HG03565 (cell line): ENCODE results near the gene RAD51C.
"Not testable (repeated sequence)": the region's sequence is repeated elsewhere in the genome, so short reads cannot be mapped to it uniquely, and the experiment has no call there.

Experiments used
- ATAC-seq: cut with Tn5 transposase; IDR thresholded peaks from one replicate; pipeline ENCODE4 v1.9.1; 2021; ENCODE audit warnings: mild to moderate bottlenecking, moderate library complexity; ENCODE audit not compliant: unreplicated experiment

The RAD51C gene

DNA sequence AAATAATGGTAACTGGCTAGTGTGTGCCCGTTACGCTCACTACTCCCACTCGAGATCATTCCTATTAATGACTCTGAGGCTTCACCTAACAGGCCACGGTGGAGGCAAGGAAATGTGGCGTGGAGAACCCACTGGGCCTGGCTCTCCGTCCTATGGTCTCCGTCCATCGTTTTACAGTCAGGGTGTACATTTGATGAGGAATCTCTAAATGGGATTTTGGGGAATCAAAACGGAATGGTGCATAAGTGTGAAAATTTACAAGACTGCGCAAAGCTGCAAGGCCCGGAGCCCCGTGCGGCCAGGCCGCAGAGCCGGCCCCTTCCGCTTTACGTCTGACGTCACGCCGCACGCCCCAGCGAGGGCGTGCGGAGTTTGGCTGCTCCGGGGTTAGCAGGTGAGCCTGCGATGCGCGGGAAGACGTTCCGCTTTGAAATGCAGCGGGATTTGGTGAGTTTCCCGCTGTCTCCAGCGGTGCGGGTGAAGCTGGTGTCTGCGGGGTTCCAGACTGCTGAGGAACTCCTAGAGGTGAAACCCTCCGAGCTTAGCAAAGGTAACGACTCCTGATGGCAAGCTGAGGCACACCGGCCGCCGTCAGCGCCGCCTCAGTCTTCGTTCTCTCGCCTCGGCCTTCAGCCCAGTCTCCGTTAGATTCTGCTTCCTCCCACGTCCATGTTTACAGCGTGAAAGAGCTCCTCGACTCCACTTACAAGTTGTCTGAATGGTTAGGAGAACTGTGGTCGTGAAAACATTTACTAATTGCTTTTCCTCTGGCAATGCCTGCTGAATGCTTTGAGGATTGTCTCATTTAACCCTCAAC is at the start of gene RAD51C:
TSS of gene RAD51C (plus strand) at position 364 of the 817 bp plus-strand sequence. CDS start at position 406, 42 bp downstream.
- ATAC-seq: peak; percentile 92

DNA sequence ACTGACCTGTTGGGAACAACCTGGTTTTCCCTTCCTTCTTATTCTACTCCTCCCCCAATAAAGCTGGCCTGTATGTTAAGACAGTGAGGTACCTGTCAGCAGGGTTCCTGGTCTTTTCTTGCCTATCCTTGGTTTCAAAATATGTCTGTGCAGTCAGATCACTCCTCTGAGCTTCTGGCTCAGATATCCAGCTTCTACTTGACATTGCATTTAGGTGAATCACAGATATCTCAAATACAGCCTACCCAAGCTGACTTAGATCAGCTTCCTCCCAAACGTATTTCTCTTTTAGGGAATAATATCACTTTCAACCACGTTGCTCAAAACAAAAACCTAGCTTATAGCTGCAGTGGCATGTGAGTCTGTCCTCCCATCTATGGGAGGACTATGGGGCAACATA is 49.3 kb upstream of the RAD51C start:
- no peak for ATAC-seq

GRCh38 chr17:58648236-58648635 is 44.2 kb upstream of the RAD51C start:
- no peak for ATAC-seq

GRCh38 chr17:58657962-58658803 is 34.2 kb upstream of the RAD51C start:
- ATAC-seq: not testable (repeated sequence)

DNA sequence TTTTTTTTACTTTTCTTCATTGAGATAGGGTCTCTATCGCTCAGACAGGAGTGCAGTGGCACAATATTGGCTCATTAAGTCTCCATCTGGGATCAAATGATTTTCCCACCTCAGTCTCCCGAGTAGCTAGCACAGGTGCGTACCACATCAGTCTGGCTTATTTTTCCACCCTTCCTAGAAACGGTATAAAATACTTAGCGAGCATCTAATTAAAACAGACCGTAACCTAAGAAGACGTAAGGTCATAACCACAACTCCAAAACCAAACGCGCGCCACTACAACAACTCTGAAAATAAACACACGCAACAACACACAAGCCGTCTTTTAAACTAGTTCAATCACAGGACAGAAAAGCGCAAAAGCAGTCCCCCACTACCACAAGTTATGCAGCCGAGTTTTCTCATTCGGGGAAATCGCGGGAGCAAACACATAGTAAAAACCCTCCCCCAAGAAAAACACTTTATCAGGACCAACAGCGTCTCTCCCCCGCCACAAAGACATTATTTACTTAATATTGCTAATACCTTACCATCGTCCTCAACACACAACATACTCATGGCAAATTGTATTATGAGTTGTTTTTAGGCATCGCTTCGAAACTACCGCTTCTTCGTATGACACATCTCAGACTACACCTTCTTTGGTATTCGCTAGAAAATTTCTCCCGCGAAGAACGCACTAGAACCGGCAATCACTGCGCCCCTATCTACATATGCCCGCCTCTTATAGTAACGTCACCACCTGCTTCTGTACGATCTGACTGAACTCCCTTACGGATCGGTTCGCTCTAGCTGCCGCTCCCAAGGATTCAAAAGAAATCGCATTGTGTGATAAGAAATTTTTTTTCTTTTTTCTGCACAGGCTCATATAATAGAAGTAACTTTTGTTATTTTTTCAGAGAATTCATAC is 33.3 kb upstream of the RAD51C start:
- peak; percentile 70 for ATAC-seq

DNA sequence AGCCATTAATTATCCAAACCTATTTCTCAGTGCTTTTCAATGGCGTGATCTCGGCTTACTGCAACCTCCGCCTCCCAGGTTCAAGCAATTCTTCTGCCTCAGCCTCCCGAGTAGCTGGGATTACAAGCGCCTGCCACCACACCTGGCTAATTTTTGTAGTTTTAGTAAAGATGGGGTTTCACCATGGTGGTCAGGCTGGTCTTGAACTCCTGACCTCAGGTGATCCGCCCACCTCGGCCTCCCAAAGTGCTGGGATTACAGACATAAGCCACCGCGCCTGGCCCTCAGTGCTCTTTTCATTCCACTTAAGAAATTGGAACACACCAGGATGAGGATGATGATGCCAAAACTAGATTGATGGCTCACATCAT is 32.7 kb upstream of the RAD51C start:
- not testable (repeated sequence) for ATAC-seq

DNA sequence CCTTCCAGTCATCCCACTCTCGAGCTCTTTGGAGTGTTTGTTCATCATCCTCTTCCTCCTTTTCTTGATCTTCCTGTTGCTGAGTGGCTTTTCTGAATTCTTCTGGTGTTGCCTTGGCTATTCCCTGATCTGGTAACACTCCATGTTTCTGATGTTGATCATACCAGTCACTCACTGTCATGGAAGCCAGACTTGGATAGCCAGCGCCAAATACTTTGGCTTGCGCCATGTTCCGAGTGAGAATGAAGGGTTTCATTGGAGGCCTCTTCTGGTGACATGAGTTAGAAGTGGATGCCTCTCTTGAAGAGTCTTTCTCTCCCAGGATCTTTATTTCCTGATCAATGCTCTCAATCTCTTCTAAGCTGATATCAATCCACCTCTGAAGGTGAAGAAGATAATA is 31.8 kb upstream of the RAD51C start:
- ATAC-seq: no peak

- ATAC-seq: no peak
Observed at GRCh38 chr17:58661499-58661898, 30.9 kb upstream of the RAD51C start.

DNA sequence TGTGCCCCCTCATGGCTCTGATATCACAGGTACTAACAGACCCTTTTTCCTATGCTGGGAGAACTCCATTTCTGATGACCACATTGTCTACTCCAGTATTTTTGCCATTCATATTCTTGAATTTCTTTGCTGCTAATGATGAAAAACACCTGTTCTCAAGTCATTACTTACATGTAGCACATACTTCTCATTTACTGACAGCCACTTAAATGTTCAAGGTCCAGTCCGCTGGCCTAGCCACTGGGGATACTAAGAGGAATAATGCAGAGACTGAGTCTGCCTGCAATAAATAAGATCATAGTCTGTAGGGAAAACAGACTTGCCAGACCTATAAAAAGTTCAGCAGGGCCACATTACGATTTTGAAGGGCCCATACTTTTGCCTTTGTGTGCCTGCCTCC is 28.1 kb upstream of the RAD51C start:
- ATAC-seq: no peak

DNA sequence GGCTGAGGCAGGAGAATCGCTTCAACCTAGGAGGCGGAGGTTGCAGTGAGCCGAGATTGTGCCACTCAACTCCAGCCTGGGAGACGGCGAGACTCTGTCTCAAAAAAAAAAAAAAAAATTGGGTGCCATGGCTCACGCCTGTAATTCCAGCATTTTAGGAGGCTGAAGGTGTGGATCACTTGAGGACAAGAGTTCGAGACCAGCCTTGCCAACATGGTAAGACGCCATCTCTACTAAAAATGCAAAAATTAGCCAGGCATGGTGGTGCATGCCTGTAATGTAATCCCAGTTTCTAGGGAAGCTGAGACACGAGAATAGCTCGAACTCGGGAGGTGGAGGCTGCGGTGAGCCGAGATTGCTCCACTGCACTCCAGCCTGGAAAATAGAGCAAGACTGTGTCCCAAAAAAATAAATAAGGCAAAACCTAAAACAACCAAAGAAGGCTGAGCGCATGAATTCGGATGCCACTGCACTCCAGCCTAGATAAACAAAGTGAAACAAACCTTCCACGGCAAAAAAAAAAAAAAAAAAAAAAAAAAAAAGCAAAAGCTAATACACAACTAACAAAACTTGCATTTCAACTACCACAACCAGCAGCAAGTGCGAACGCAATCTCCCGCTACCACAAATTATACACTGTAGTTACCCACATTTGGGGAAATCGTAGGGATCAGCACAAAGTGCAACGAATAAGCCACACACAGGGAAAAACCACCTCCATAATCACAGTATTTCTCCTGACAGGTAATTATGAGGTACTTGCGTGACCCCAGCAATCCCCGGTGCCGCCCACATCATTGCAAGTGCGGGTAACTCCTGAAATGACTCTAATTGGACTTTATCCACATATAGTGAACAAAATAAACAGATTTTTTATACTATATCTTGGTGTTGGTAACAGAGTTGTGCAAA is 26.2 kb upstream of the RAD51C start:
- no peak for ATAC-seq

DNA sequence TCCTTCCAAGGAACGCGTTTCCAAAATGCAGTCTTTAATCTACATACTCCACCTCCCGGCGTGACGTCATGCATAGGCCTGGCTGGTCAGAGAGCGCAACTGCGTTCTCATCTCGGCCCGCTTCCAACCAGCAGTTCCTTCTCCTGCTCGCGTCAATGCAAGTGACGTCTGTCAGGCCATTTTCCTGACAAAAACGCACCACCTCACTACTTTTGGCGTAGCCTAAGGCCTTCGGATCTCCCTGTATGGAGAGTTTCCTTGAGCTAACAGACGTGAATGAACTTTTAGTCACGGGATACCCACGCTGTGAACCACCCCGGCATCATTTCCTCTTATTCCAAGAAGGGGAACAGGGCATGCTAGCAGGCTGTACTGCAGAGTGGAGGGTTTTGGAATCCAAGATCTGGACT is 25.5 kb upstream of the RAD51C start:
- no peak for ATAC-seq

GRCh38 chr17:58667934-58668597 is 24.3 kb upstream of the RAD51C start:
- ATAC-seq: no peak

DNA sequence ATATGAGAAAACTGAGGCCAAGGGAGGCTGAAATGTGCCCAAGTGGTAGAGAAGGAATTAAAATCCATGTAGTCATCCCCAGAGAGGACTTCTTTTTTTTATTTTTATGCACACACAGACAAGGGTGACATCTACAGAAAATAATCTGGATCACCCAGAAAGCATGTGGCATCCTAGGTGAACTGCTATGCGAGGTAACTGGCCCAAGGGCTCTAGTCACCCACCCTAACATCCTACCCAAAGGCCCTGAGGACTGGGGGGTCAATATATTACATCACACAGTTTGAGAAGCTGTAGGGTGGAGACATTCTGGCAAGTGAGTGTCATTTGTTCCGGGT is 23.8 kb upstream of the RAD51C start:
- no peak for ATAC-seq

- no peak for ATAC-seq
Observed at GRCh38 chr17:58669853-58670252, 22.5 kb upstream of the RAD51C start.

DNA sequence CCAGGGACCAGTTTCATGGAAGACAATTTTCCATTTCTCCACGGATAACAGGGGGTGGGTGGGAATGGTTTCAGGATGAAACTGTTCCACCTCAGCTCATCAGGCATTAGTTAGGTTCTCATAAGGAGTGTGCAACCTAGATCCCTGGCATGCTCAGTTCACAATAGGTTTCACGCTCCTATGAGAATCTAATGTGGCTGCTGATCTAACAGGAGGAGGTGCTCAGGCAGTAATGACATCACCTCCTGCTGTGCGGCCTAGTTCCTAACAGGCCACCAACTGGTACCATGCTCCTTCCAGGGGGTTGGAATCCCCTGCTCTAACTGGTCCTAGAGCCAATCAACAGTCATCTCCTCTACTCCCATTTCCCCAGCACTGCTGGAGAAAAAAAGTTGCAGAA is 20.4 kb upstream of the RAD51C start:
- no peak for ATAC-seq

GRCh38 chr17:58677194-58677880 is 15.1 kb upstream of the RAD51C start:
- ATAC-seq: no peak

DNA sequence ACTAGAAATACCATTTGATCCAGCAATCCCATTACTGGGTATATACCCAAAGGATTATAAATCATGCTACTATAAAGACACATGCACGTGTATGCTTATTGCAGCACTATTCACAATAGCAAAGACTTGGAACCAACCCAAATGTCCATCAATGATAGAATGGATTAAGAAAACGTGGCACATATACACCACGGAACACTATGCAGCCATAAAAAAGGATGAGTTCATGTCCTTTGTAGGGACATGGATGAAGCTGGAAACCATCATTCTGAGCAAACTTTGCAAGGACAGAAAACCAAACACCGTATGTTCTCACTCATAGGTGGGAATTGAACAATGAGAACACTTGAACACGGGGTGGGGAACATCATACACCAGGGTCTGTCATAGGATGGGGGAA is 14.1 kb upstream of the RAD51C start:
- not testable (repeated sequence) for ATAC-seq

- ATAC-seq: peak; percentile 60
Observed at GRCh38 chr17:58679263-58680037, 13.0 kb upstream of the RAD51C start.
